HEK293 (cell line): Measurements from ENCODE around the gene STX18.
A peak's percentile ranks its signal among the peaks of the same experiment; 100 is the strongest.

Experiments
- CTCF ChIA-PET: fragments of 350-600 bp; formaldehyde crosslinking; extraction: SDS; loops from one replicate; lab custom pipeline; 2021; ENCODE audit warnings: antibody characterized with exemption; lab: Yijun Ruan, JAX
- POLR2A ChIA-PET: fragments of 300-600 bp; formaldehyde crosslinking; extraction: SDS; loops from one replicate; lab custom pipeline; 2020; ENCODE audit warnings: antibody characterized with exemption, inconsistent platforms; lab: Yijun Ruan, JAX
- H3K27ac ChIP-seq: fragments of 200-500 bp; sonication (Bioruptor generic); 2 replicates; pipeline ENCODE4 v1.5.1; 2014; ENCODE audit warnings: low read depth, low read length, control low read depth, inconsistent platforms; ENCODE audit errors: extremely low read depth
- H3K36me3 ChIP-seq, 2 experiments: fragments of 200-500 bp in 1 of 2; sonication (Bioruptor generic) in 1 of 2; 1 replicate in 1 of 2; 2 replicates in 1 of 2; pipeline ENCODE4 v1.5.1; 2014 to 2017; ENCODE audit warnings: inconsistent platforms in 2 of 2, low read length in 2 of 2; ENCODE audit not compliant: control insufficient read depth in 2 of 2, insufficient read depth in 1 of 2
- H3K4me1 ChIP-seq: fragments of 200-500 bp; sonication (Bioruptor generic); 2 replicates; pipeline ENCODE4 v1.5.1; 2014; ENCODE audit warnings: mild to moderate bottlenecking, low read length, inconsistent platforms; ENCODE audit not compliant: control insufficient read depth, insufficient read depth
- H3K4me3 ChIP-seq: 2 replicates; pipeline ENCODE4 v1.5.1; 2011; ENCODE audit warnings: low read depth, mild to moderate bottlenecking, control low read depth, low read length, moderate library complexity
- H3K9me3 ChIP-seq: fragments of 200-500 bp; sonication (Bioruptor generic); 2 replicates; pipeline ENCODE4 v1.5.1; 2014; ENCODE audit warnings: low read depth, low read length, inconsistent platforms; ENCODE audit not compliant: control insufficient read depth, insufficient read depth
- BCL11B ChIP-seq: fragments of 450-650 bp; formaldehyde crosslinking; IDR thresholded peaks from 2 replicates; pipeline ENCODE4 v1.5.1; 2016; ENCODE audit warnings: low read depth, missing biosample characterization, missing genetic modification characterization
- HOXD13 ChIP-seq: sonication (generic); formaldehyde crosslinking; IDR thresholded peaks from 2 replicates; pipeline ENCODE4 v1.8.0; 2022; ENCODE audit warnings: missing genetic modification reagents, borderline replicate concordance
- YY1 ChIP-seq: fragments of 450-650 bp; formaldehyde crosslinking; IDR thresholded peaks from 2 replicates; pipeline ENCODE4 v1.5.1; 2018; ENCODE audit warnings: missing biosample characterization, missing genetic modification characterization
- ZBTB10 ChIP-seq: fragments of 450-650 bp; formaldehyde crosslinking; IDR thresholded peaks from 2 replicates; pipeline ENCODE4 v1.5.1; 2016; ENCODE audit warnings: missing biosample characterization, missing genetic modification characterization
- ZBTB20 ChIP-seq: fragments of 450-650 bp; formaldehyde crosslinking; IDR thresholded peaks from 2 replicates; pipeline ENCODE4 v1.5.1; 2016; ENCODE audit warnings: missing biosample characterization, missing genetic modification characterization
- ZBTB48 ChIP-seq: fragments of 450-650 bp; formaldehyde crosslinking; IDR thresholded peaks from 2 replicates; pipeline ENCODE4 v1.5.1; 2016; ENCODE audit warnings: missing biosample characterization, missing genetic modification characterization
- ZBTB49 ChIP-seq: fragments of 450-650 bp; formaldehyde crosslinking; IDR thresholded peaks from 2 replicates; pipeline ENCODE4 v1.5.1; 2016; ENCODE audit warnings: missing biosample characterization, missing genetic modification characterization, low read depth
- ZFHX2 ChIP-seq: fragments of 450-650 bp; formaldehyde crosslinking; conservative IDR thresholded peaks from 2 replicates; pipeline ENCODE4 v1.5.1; 2016; ENCODE audit warnings: missing biosample characterization, missing genetic modification characterization
- ZNF157 ChIP-seq: fragments of 450-650 bp; formaldehyde crosslinking; IDR thresholded peaks from 2 replicates; pipeline ENCODE4 v1.5.1; 2016; ENCODE audit warnings: missing biosample characterization, missing genetic modification characterization
- ZNF2 ChIP-seq: fragments of 450-650 bp; formaldehyde crosslinking; IDR thresholded peaks from 2 replicates; pipeline ENCODE4 v1.5.1; 2016; ENCODE audit warnings: missing biosample characterization, missing genetic modification characterization
- ZNF211 ChIP-seq: fragments of 450-650 bp; formaldehyde crosslinking; IDR thresholded peaks from 2 replicates; pipeline ENCODE4 v1.5.1; 2016; ENCODE audit warnings: low read depth, missing biosample characterization, missing genetic modification characterization
- ZNF280D ChIP-seq: fragments of 450-650 bp; formaldehyde crosslinking; IDR thresholded peaks from 2 replicates; pipeline ENCODE4 v1.5.1; 2016; ENCODE audit warnings: missing biosample characterization, missing genetic modification characterization
- ZNF366 ChIP-seq: fragments of 450-650 bp; formaldehyde crosslinking; conservative IDR thresholded peaks from 2 replicates; pipeline ENCODE4 v1.5.1; 2016; ENCODE audit warnings: missing biosample characterization, missing genetic modification characterization
- ZNF426 ChIP-seq: fragments of 450-650 bp; formaldehyde crosslinking; IDR thresholded peaks from 2 replicates; pipeline ENCODE4 v1.5.1; 2017; ENCODE audit warnings: missing biosample characterization, missing genetic modification characterization, mild to moderate bottlenecking, inconsistent platforms, moderate library complexity
- ZNF521 ChIP-seq: fragments of 450-650 bp; formaldehyde crosslinking; IDR thresholded peaks from 2 replicates; pipeline ENCODE4 v1.5.1; 2017; ENCODE audit warnings: missing biosample characterization, mild to moderate bottlenecking, missing genetic modification characterization
- ZNF660 ChIP-seq: fragments of 450-650 bp; IDR thresholded peaks from 2 replicates; pipeline ENCODE4 v1.5.1; 2018; ENCODE audit warnings: missing biosample characterization, mild to moderate bottlenecking, missing genetic modification characterization
- ZNF843 ChIP-seq: fragments of 450-650 bp; formaldehyde crosslinking; IDR thresholded peaks from 2 replicates; pipeline ENCODE4 v1.5.1; 2016; ENCODE audit warnings: missing biosample characterization, missing genetic modification characterization
- ZSCAN30 ChIP-seq: fragments of 450-650 bp; IDR thresholded peaks from 2 replicates; pipeline ENCODE4 v1.5.1; 2018; ENCODE audit warnings: missing biosample characterization, mild to moderate bottlenecking, missing genetic modification characterization, moderate library complexity
- TF ChIP-seq, protein P1 (sequence below): fragments of 450-650 bp; formaldehyde crosslinking; IDR thresholded peaks from 2 replicates; pipeline ENCODE4 v1.5.1; 2017; ENCODE audit warnings: missing biosample characterization, missing genetic modification characterization
- TF ChIP-seq, protein P2 (sequence below): IDR thresholded peaks from 2 replicates; pipeline ENCODE4 v1.6.1; 2011; ENCODE audit warnings: mild to moderate bottlenecking, low read depth, low read length, borderline replicate concordance
- TF ChIP-seq, protein P3 (sequence below): fragments of 450-650 bp; formaldehyde crosslinking; IDR thresholded peaks from 2 replicates; pipeline ENCODE4 v1.5.1; 2016; ENCODE audit warnings: missing biosample characterization, missing genetic modification characterization

STX18 gene

DNA sequence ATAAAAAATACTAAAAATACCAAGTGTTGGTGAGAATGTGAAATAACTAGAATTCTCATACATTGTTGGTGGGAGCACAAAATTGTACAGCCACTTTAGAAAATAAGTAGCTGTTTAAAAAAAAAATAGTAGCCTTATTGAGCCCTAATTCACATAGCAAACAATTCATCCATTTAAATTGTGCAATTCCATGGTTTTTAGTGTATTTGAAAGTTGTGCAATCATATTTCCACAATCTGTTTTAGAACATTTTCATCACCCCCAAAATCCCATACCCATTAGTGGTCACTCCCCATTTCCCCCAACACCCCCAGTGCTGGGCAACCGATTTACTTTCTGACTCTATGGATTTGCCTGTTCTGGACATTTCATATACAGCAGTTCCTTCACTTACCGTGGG, 37.1 kb downstream of the STX18 start:
- POLR2A ChIA-PET: no interaction called here
- H3K36me3 ChIP-seq: no peaks in the 10 kb centered on the region
- CTCF ChIA-PET: interaction anchor here (2.0 kb wide), 1 partner anchor 15 kb away, joined by 8 read pairs; no protein-coding TSS in a partner anchor
- no peak overlapping the region for H3K4me3 ChIP-seq
- H3K9me3 ChIP-seq: no peaks in the 10 kb centered on the region
- no peaks in the 10 kb centered on the region for H3K4me1 ChIP-seq
- TF ChIP-seq ZNF2 (tag by site-specific recombination) (no peak), YY1 (tag by site-specific recombination) (no peak), ZNF843 (tag by site-specific recombination) (no peak), ZNF366 (tag by site-specific recombination) (no peak), ZBTB10 (tag by site-specific recombination) (no peak), ZNF426 (no peak), ZNF660 (tag by site-specific recombination) (no peak), BCL11B (tag by site-specific recombination) (no peak), ZBTB20 (tag by site-specific recombination) (no peak), ZNF521 (no peak), ZNF157 (tag by site-specific recombination) (no peak), ZNF280D (no peak), HOXD13 (CRISPR knock-in tag) (no peak), ZSCAN30 (tag by site-specific recombination) (no peak)
- TF ChIP-seq, protein P1, sequence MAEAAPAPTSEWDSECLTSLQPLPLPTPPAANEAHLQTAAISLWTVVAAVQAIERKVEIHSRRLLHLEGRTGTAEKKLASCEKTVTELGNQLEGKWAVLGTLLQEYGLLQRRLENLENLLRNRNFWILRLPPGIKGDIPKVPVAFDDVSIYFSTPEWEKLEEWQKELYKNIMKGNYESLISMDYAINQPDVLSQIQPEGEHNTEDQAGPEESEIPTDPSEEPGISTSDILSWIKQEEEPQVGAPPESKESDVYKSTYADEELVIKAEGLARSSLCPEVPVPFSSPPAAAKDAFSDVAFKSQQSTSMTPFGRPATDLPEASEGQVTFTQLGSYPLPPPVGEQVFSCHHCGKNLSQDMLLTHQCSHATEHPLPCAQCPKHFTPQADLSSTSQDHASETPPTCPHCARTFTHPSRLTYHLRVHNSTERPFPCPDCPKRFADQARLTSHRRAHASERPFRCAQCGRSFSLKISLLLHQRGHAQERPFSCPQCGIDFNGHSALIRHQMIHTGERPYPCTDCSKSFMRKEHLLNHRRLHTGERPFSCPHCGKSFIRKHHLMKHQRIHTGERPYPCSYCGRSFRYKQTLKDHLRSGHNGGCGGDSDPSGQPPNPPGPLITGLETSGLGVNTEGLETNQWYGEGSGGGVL (tag by site-specific recombination): no peak
- TF ChIP-seq, protein P2, sequence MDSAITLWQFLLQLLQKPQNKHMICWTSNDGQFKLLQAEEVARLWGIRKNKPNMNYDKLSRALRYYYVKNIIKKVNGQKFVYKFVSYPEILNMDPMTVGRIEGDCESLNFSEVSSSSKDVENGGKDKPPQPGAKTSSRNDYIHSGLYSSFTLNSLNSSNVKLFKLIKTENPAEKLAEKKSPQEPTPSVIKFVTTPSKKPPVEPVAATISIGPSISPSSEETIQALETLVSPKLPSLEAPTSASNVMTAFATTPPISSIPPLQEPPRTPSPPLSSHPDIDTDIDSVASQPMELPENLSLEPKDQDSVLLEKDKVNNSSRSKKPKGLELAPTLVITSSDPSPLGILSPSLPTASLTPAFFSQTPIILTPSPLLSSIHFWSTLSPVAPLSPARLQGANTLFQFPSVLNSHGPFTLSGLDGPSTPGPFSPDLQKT: no peak
- no peak overlapping the region for H3K27ac ChIP-seq

- Histone ChIP-seq H3K36me3 (no peaks in the 10 kb centered on the region), H3K27ac (no peak overlapping the region), H3K9me3 (no peaks in the 10 kb centered on the region), H3K4me1 (no peaks in the 10 kb centered on the region), H3K4me3 (no peak overlapping the region)
- ChIA-PET POLR2A (no interaction called here), CTCF (interaction anchor here (0.7 to 1.0 kb wide), 2 partner anchors 16 to 212 kb away, joined by 3 read pairs; no protein-coding TSS in a partner anchor)
- TF ChIP-seq, protein P3, sequence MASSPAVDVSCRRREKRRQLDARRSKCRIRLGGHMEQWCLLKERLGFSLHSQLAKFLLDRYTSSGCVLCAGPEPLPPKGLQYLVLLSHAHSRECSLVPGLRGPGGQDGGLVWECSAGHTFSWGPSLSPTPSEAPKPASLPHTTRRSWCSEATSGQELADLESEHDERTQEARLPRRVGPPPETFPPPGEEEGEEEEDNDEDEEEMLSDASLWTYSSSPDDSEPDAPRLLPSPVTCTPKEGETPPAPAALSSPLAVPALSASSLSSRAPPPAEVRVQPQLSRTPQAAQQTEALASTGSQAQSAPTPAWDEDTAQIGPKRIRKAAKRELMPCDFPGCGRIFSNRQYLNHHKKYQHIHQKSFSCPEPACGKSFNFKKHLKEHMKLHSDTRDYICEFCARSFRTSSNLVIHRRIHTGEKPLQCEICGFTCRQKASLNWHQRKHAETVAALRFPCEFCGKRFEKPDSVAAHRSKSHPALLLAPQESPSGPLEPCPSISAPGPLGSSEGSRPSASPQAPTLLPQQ (tag by site-specific recombination): no peak
- no peak for TF ChIP-seq ZFHX2 (tag by site-specific recombination)
- TF ChIP-seq ZBTB48 (tag by site-specific recombination): peak; percentile 97
- no peak for TF ChIP-seq ZNF211
- peak; percentile 82; the same call in 1 of the 2 replicates for TF ChIP-seq ZBTB20 (tag by site-specific recombination)
- no peak for TF ChIP-seq ZBTB49 (tag by site-specific recombination)
These were observed 39.0 kb downstream of the STX18 start for GRCh38 chr4:4502694-4503311.
